ENCODE data around the gene RHCG. TPM values are rescaled to one million over a fixed set of nuclear protein-coding genes. Genes with fewer than 3 reads are reported as not detected.

The RHCG gene
- 0.16 TPM for total RNA-seq
- 0.13 TPM for polyA plus RNA-seq

DNA sequence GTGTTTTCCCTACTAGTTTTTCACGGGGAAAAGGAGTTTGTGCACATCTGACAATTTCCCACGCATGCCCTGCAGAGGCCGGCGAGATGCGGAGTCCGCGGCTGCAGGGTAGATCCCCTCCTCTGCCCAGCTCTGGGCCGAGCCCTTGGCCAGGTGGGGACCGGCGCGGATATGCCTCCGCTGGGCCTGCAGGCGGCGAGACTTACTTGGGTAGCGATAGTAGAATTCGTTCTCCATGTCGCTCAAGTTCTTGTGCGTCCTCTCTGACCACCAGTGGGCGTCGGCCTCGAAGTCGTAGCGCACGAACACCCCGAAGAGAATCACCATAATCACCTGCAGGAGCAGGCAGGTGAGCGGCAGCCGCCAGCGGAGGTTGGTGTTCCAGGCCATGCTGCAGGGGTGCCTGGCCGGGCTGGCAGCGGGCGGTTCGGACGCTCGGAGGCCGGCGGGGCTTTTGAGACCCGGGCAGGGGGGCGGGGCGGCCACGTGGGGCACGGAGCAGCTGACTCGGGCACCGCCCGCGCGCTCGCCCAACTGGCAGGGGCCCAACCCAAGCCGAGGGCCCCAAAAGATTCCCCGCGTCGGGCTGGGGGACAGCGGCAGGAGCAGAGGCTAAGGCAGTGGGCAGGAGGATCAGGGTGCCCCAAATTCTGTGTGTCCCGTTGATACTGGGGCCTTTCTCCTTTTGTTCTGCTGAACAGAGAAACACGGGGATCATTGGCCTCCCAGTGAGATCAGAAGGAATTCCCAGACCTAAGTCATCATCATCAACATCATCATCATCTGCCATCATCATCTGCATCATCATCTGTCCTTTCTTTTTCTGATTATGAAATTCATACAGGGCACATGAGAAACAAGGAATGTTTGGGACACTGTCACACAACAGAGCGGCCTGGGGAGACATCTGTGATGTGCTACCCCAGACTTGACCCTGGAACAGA is at the start of gene RHCG:
Gene RHCG, minus strand, starts transcription at position 429 of the 944 bp plus-strand sequence. Its CDS starts 39 bp downstream, at position 390.
- Histone ChIP-seq H3K36me3 (ENCODE audit: insufficient read depth) (no peaks in the 10 kb centered on the region), H3K4me1 (ENCODE audit: insufficient read depth) (peaks cover 2% of the 10 kb centered on the region), H3K4me3 (ENCODE audit: low read depth, low read length) (peak within 1 kb of the TSS; percentile 26), H3K27ac (ENCODE audit: low read depth) (no peak within 1 kb of the TSS)
- 14% methylated on average over 55 of the region's 55 CpGs for WGBS
- no peak for DNase-seq (ENCODE audit: extremely low spot score)

DNA sequence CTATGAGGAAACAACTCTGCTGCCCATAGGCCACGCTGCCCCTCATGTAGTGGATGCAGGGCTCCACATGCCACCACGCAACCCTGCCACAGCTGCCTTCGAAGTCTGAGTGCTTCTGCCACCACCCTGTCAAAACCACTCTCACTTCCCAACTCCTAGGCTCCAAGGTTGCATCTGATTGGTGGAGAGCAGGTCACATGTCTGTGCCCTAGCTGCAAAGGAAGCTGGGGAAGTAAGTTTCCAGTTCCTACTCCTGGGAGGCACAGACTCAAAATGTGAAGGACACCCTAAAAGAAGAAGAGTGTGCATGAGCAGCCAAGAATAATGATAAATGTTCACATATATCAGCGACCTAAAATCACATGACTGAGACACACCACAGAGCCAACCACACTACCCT is 47.0 kb upstream of the RHCG start:
- 88% methylated on average over 4 of the region's 4 CpGs for WGBS
- no peak for DNase-seq (ENCODE audit: extremely low spot score)
- Histone ChIP-seq H3K4me3 (ENCODE audit: low read depth, low read length) (no peak overlapping the region), H3K36me3 (ENCODE audit: insufficient read depth) (no peaks in the 10 kb centered on the region), H3K4me1 (ENCODE audit: insufficient read depth) (no peaks in the 10 kb centered on the region), H3K27ac (ENCODE audit: low read depth) (no peak overlapping the region)

DNA sequence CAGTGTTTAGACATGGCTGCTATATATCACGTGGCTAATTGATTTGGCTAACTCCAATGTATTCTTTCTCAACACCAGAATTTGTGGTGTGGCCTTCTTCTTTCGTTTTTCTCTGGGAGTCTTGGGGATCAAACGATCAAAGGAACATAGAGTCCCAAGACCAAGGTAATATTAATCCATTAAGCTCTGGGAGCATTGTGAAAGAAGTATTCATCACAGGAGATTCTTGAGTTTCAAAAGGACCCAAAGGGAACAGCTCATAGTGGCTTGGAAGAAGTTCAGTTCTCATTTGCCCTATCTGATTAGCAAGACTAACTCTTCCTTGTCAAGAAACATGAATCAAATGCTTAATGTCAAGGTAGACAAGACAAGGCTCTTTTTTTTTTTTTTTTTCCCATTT is 46.0 kb upstream of the RHCG start:
- Histone ChIP-seq H3K27ac (ENCODE audit: low read depth) (no peak overlapping the region), H3K36me3 (ENCODE audit: insufficient read depth) (no peaks in the 10 kb centered on the region), H3K4me3 (ENCODE audit: low read depth, low read length) (no peak overlapping the region), H3K4me1 (ENCODE audit: insufficient read depth) (no peaks in the 10 kb centered on the region)
- no peak for DNase-seq (ENCODE audit: extremely low spot score)
- 81% methylated on average over 3 of the region's 3 CpGs for WGBS

DNA sequence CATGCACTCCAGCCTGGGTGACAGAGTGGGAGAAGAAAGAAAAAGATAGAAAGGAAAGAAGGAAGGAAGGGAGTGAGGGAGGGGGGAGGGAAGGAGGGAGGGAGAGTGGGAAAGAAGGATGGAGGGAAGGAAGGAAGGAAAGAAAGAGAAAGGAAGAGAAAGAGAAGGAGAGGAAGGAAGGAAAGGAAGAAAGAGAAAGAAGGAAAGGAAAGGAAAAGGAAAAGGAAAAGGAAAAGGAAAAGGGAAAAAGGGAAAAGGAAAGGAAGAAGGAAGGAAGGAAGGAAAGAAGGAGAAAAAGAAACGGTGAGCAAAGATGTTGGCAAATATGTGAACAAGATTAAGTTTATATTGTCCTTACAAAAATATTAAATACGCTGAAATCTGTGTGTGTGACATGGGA is 42.6 kb upstream of the RHCG start:
- Histone ChIP-seq H3K4me3 (ENCODE audit: low read depth, low read length) (no peak overlapping the region), H3K4me1 (ENCODE audit: insufficient read depth) (no peaks in the 10 kb centered on the region), H3K36me3 (ENCODE audit: insufficient read depth) (no peaks in the 10 kb centered on the region), H3K27ac (ENCODE audit: low read depth) (no peak overlapping the region)
- no peak for DNase-seq (ENCODE audit: extremely low spot score)
- WGBS, result 76% methylated on average over 2 of the region's 2 CpGs

DNA sequence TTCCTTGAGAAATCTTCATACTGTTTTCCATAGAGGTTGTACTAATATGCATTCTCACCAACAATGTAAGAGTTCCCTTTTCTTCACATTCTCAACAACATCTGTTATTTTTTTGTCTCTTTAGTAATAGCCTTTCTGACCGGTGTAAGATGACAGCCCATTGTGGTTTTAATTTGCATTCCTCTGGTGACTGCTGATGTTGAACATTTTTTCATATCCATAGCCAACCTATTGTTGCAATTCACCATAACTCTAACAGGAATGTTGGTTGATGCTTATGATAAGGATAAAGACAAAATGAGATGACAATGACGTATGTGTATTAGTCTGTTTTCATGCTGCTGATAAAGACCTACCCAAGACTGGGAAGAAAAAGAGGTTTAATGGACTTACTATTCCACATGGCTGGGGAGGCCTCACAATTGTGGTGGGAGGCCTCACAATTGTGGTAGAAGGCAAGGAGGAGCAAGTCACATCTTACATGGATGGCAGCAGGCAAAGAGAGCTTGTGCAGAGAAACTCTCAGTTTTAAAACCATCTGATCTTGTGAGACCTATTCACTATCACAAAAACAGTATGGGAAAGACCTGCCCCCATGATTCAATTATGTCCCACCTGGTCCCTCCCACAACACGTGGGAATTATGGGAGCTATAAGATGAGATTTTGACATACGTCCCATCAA is 37.6 kb upstream of the RHCG start:
- Histone ChIP-seq H3K4me3 (ENCODE audit: low read depth, low read length) (no peak overlapping the region), H3K4me1 (ENCODE audit: insufficient read depth) (no peaks in the 10 kb centered on the region), H3K27ac (ENCODE audit: low read depth) (no peak overlapping the region), H3K36me3 (ENCODE audit: insufficient read depth) (no peaks in the 10 kb centered on the region)
- 85% methylated on average over 4 of the region's 4 CpGs for WGBS
- DNase-seq (ENCODE audit: extremely low spot score), result no peak

DNA sequence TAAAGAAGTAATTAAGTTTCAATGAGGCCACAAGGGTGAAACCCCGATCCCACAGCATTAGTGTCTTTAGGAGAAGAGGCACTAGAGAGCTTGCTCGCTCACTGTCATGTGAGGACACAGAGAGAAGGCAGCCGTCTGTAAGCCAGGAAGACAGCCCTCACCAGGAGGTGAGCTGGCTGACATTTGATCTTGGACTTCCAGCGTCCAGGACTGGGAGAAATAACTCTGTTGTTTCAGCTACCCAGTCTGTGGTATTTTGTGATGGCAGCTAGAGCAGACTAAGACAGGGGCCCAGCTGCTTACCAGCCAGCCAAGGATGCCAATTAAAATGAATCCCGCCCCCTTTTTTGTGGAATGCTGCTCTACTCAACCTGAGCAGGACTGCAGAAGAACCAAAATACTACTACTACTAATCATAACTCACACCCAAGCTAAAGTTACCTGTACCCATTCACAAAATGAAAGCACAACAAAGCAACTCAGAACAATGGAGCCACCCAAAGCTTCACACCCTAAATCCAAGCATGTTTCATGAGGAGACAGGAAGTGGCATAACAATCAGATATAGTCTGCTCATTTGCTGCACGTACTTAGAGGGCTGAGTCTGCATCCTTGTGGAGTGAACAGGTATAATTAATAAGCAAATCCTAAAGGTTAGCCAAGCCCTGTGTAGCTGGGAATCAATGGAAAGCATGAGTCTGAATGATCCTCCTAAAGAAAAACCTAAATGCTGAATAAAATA is 35.6 kb upstream of the RHCG start:
- Histone ChIP-seq H3K4me1 (ENCODE audit: insufficient read depth) (no peaks in the 10 kb centered on the region), H3K27ac (ENCODE audit: low read depth) (no peak overlapping the region), H3K4me3 (ENCODE audit: low read depth, low read length) (no peak overlapping the region), H3K36me3 (ENCODE audit: insufficient read depth) (no peaks in the 10 kb centered on the region)
- 72% methylated on average over 6 of the region's 6 CpGs for WGBS
- no peak for DNase-seq (ENCODE audit: extremely low spot score)

DNA sequence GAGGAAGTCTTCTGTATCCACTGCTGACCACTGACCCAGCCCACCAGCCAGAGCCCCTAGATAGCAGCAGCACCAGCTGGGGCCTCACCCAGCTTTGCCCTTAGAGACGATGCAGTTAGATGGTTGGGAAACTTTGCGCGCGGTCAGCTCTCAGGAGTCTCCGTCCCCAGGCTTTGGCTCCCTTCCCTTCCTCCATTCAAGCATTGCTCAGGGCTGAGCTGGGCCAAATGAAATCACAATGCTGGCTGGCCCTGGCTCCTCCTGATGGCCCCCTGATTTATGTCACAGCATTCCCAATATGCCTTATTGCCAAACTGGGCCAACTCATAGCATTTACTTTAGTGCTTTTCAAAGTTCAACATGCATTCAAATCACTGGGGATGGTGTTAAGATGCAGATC is 34.6 kb upstream of the RHCG start:
- H3K27ac ChIP-seq (ENCODE audit: low read depth), result no peak overlapping the region
- DNase-seq (ENCODE audit: extremely low spot score), result no peak
- H3K4me1 ChIP-seq (ENCODE audit: insufficient read depth), result no peaks in the 10 kb centered on the region
- 90% methylated on average over 5 of the region's 5 CpGs for WGBS
- no peaks in the 10 kb centered on the region for H3K36me3 ChIP-seq (ENCODE audit: insufficient read depth)
- no peak overlapping the region for H3K4me3 ChIP-seq (ENCODE audit: low read depth, low read length)

DNA sequence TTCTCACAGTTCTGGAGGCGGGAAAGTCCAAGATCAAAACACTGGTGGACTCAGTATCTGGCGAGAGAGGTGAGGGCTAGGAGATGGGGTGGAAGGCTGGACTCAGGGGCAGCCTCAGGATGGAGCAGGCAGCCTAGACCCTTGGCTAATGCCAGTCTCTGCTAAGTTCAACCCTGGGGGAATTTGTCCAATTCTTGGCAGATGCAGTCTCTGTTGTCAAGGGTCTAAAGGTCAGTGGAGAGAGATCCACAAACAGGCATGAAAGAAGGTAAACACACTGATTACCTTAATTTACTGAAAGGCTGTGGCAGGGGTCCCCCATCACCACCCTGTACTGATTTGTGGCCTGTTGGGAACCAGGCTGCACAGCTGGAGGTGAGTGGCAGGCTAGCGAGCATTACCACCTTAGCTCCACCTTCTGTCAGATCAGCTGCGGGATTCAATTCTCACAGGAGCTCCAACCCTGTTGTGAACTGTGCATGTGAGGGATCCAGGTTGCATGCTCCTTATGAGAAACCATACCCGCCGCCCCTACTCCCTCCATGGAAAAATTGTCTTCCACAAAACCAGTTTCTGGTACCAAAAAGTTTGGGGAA is 32.5 kb upstream of the RHCG start:
- no peak for DNase-seq (ENCODE audit: extremely low spot score)
- 81% methylated on average over 6 of the region's 6 CpGs for WGBS
- H3K4me1 ChIP-seq (ENCODE audit: insufficient read depth), result no peaks in the 10 kb centered on the region
- no peak overlapping the region for H3K4me3 ChIP-seq (ENCODE audit: low read depth, low read length)
- H3K36me3 ChIP-seq (ENCODE audit: insufficient read depth), result no peaks in the 10 kb centered on the region
- no peak overlapping the region for H3K27ac ChIP-seq (ENCODE audit: low read depth)

DNA sequence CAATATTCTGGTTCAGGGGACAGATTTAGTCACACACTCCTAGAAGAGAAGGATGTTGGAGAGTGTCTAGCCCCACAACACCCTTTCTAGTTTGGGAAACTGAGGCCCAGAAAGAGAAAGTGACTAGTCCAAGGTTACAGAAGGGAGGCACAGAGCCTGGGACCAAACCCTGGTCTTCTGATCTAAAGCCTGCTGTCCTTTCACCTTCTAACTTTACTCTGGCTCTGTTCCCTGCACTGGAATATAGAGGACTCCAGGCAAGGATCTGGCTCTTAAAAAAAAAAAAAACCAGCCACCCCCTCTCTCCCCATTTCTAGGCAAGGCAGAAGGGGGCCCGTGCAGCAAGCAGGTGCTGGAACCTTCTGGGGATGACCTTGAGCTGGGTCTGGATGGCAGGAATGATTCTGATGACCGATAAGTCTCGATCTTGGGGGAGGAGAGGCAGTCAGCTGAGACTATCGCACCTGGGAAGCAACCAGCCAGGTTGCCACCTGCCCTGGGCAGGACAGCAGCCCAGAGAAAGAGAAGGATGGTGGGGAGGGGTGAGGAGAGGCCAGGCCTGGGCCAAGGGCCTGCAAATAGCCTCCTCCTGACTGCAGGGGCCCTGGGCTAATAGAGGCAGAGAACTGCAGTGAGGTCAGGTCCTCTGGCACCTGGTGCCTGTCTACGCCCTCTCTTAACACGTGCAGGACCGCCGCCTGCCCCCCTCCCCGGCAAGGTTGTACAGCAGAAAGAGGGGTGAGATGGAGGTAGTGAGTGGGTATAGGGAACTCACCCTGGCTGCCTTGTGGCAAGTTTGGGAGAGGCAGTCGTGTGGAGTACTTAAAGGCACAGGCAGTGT is 30.4 kb upstream of the RHCG start:
- no peak for DNase-seq (ENCODE audit: extremely low spot score)
- Histone ChIP-seq H3K27ac (ENCODE audit: low read depth) (no peak overlapping the region), H3K4me3 (ENCODE audit: low read depth, low read length) (no peak overlapping the region), H3K4me1 (ENCODE audit: insufficient read depth) (no peaks in the 10 kb centered on the region), H3K36me3 (ENCODE audit: insufficient read depth) (no peaks in the 10 kb centered on the region)
- WGBS, result 83% methylated on average over 10 of the region's 10 CpGs

DNA sequence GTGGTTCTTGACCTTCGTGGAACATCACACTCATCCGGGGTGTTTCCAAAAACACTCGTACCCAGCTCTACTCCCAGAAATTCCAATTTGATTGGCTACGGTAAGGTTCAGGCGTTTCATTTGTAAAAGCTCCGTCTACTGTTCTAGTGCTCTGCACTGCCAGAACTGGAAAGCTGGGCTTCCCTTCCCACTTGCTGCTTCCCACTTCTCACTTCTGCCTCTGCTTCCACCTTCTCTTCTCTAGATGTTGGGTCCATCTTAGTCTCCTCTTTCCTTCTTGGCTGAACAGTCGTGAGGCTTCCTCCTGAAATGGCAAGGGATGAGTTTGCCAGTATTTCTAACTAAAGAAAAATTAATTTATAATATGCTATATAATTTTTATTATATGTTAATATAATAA is 29.8 kb upstream of the RHCG start:
- DNase-seq (ENCODE audit: extremely low spot score), result no peak

DNA sequence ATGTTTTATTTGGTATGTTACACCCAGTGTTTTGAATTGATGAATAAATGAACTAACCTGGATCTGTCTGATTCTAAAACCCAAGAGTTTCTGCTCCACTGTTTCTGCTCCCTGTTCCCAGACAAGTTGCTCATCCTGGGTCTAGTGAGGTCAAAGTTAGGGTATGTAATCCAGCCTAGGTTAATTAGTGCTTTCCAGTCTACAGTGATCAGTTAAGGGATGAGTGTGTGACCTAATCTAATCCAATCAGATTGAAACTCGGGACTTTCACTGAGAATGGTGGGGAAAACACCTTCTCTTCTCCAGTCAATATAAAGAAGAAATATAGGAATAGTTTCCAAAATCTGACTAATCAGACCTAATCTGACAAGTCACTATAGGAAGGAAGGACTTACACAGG is 27.8 kb upstream of the RHCG start:
- no peak overlapping the region for H3K4me3 ChIP-seq (ENCODE audit: low read depth, low read length)
- WGBS, result 79% methylated on average over 1 of the region's 1 CpG
- DNase-seq (ENCODE audit: extremely low spot score), result no peak

More for the DNA sequence above, 29.8 kb upstream of the RHCG start:
- Histone ChIP-seq H3K27ac (ENCODE audit: low read depth) (no peak overlapping the region), H3K4me3 (ENCODE audit: low read depth, low read length) (no peak overlapping the region), H3K36me3 (ENCODE audit: insufficient read depth) (no peaks in the 10 kb centered on the region), H3K4me1 (ENCODE audit: insufficient read depth) (no peaks in the 10 kb centered on the region)
- WGBS, result 87% methylated on average over 7 of the region's 7 CpGs

DNA sequence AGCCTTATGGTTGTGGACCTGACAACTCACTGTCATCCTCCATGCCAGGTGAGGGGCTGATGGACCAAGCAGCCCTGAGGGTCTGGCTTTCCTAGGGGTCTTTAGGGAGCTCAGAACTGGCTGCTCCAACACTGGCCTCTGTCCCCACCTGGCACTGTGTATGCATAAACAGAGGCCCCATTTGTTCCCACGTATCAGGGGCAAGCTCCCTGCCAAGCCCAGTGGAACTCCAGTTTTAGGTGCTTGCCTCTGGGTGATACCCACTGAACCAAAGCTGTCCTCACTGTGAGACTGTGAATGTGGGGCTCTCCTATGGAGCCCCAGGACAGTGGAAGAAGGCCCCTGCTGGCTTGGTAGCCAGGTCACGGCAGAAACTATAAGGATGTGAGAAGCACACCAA is 26.7 kb upstream of the RHCG start:
- WGBS, result 65% methylated on average over 2 of the region's 2 CpGs
- H3K36me3 ChIP-seq (ENCODE audit: insufficient read depth), result no peaks in the 10 kb centered on the region
- no peak overlapping the region for H3K4me3 ChIP-seq (ENCODE audit: low read depth, low read length)
- no peak overlapping the region for H3K27ac ChIP-seq (ENCODE audit: low read depth)
- no peaks in the 10 kb centered on the region for H3K4me1 ChIP-seq (ENCODE audit: insufficient read depth)
- DNase-seq (ENCODE audit: extremely low spot score), result no peak

More for the DNA sequence above, 27.8 kb upstream of the RHCG start:
- Histone ChIP-seq H3K4me1 (ENCODE audit: insufficient read depth) (no peaks in the 10 kb centered on the region), H3K36me3 (ENCODE audit: insufficient read depth) (no peaks in the 10 kb centered on the region), H3K27ac (ENCODE audit: low read depth) (no peak overlapping the region)

DNA sequence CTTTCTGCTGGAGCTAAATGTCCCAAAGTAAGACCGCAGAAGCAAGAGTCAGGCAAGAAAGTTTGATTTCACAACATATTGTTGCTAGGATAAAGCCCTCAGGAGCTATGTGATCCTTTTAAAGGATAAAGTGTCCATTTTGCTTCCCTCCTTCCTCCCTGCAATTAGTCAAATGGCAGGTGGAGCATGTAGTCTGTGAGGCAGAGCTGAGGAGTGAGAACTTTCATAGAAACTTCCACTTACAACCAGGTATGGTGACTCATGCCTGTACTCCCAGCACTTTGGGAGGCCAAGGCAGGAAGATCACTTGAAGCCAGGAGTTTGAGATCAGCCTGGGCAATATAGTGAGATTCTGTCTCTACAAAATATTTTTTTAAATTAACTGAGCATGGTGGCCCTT is 25.2 kb upstream of the RHCG start:
- H3K27ac ChIP-seq (ENCODE audit: low read depth), result no peak overlapping the region
- no peak overlapping the region for H3K4me3 ChIP-seq (ENCODE audit: low read depth, low read length)
- H3K36me3 ChIP-seq (ENCODE audit: insufficient read depth), result no peaks in the 10 kb centered on the region
- H3K4me1 ChIP-seq (ENCODE audit: insufficient read depth), result no peaks in the 10 kb centered on the region
- no peak for DNase-seq (ENCODE audit: extremely low spot score)
- WGBS, result 98% methylated on average over 1 of the region's 1 CpG

All from urinary bladder (tissue), 4 donors.